Measurements from ENCODE around the gene SNUPN. TPM values are rescaled to one million over a fixed set of nuclear protein-coding genes. Genes with fewer than 3 reads are reported as not detected.

Gene SNUPN
- total RNA-seq, 1 donor: 43.3 TPM

- no peak for DNase-seq (ENCODE audit: low read depth)
- TF ChIP-seq CTCF (IDR thresholded peaks at IDR 0.05; ENCODE audit: insufficient read depth, low read length): no peak
- peak overlapping the region; percentile 46 for H3K4me3 ChIP-seq (ENCODE audit: low read depth, low read length)
These were observed 27.9 kb upstream of the SNUPN start for GRCh38 chr15:75653347-75653913.

GRCh38 chr15:75651810-75652543 lies 26.5 kb upstream of the SNUPN start:
- peak overlapping the region; percentile 86 for H3K4me3 ChIP-seq (ENCODE audit: low read depth, low read length)
- TF ChIP-seq CTCF (IDR thresholded peaks at IDR 0.05; ENCODE audit: insufficient read depth, low read length): no peak
- no peak for DNase-seq (ENCODE audit: low read depth)

DNA sequence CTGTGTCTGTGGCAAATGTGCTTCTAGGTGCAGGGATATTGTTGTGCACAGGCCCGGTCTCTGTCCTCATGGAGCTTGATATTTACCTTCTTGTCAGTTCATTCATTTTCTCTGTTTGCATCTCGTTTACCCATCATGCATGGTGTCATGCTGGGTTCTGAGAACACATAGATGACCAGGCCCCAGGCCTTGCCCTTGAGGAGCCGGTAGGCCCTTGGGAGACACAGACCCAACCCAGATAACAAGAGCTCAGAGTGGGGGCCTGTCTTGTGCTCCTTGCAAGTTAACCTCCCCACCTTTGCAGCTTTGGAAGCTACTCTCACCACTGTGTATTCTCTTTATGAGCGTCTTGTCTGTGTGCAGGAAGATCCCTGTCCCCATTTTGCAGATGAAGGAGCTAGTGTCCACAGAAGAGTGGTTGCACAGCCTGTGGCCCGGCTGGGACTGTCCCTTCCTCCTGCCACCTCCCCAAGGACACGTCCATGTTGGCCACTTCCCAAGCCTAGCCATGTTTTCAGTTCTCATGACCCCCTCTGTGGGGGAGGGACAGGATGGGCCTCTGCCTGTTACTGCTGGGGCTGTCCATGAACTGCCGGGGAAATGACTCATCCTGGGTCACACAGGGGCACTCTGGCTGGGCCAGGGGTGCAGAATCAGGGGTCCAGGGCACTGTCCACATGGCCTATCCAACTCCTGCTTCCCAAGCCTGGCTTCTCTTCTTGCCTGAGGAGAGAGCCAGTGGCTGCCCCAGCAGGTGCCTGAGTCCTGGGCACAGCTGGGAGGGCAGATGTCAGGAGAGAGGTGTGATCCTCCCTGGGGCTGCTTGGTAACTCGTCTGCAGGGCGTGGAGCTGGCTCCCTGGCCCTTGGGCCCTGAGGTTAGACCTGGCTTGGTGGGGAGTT lies 25.6 kb upstream of the SNUPN start:
- no peak for TF ChIP-seq CTCF (IDR thresholded peaks at IDR 0.05; ENCODE audit: insufficient read depth, low read length)
- no peak for DNase-seq (ENCODE audit: low read depth)
- H3K4me3 ChIP-seq (ENCODE audit: low read depth, low read length): peak overlapping the region; percentile 86

GRCh38 chr15:75649848-75650247 lies 24.3 kb upstream of the SNUPN start:
- no peak for DNase-seq (ENCODE audit: low read depth)
- TF ChIP-seq CTCF (IDR thresholded peaks at IDR 0.05; ENCODE audit: insufficient read depth, low read length): no peak
- H3K4me3 ChIP-seq (ENCODE audit: low read depth, low read length): peak overlapping the region; percentile 86

- H3K4me3 ChIP-seq (ENCODE audit: low read depth, low read length): peak overlapping the region; percentile 86
- no peak for TF ChIP-seq CTCF (IDR thresholded peaks at IDR 0.05; ENCODE audit: insufficient read depth, low read length)
- DNase-seq (ENCODE audit: low read depth): no peak
These were observed 23.7 kb upstream of the SNUPN start for GRCh38 chr15:75649045-75649761.
